Adrenal gland (tissue), 12 donors: Measurements from ENCODE around the gene MYL9. TPM values are rescaled to one million over a fixed set of nuclear protein-coding genes. Genes with fewer than 3 reads are reported as not detected.

Experiments
- DNase-seq, 7 donors: peaks; one replicate each; pipeline ENCODE4 v3.0.0-alpha.2; 2019 to 2020
- H3K27ac ChIP-seq, 5 donors: fragments of 200-600 bp; sonication (generic) in 4 of 5; 1 replicate in 3 of 5; 2 replicates in 2 of 5; pipeline versions ENCODE4 v1.5.1 to v1.8.0; 2016 to 2020; ENCODE audit warnings: mild to moderate bottlenecking in 1 of 5
- H3K27me3 ChIP-seq: fragments of 200-600 bp; 2 replicates; pipeline ENCODE4 v1.8.0; 2021
- H3K36me3 ChIP-seq, 2 donors: fragments of 200-600 bp; replicated peaks in 1 of 2; 1 replicate in 1 of 2; 2 replicates in 1 of 2; pipeline versions ENCODE4 v1.5.1 to v1.8.0; 2018 to 2022
- H3K4me1 ChIP-seq, 2 donors: fragments of 200-600 bp; replicated peaks in 1 of 2; 1 replicate in 1 of 2; 2 replicates in 1 of 2; pipeline versions ENCODE4 v1.5.1 to v1.8.0; 2018 to 2021
- H3K4me3 ChIP-seq, 4 donors: fragments of 200-600 bp; sonication (generic) in 3 of 4; one replicate each; pipeline ENCODE4 v1.5.1; 2016 to 2018
- H3K9me3 ChIP-seq, 3 donors: fragments of 200-600 bp; sonication (generic) in 1 of 3; replicated peaks in 1 of 3; 1 replicate in 2 of 3; 2 replicates in 1 of 3; pipeline versions ENCODE4 v1.5.1 to v1.8.0; 2016 to 2021
- CTCF ChIP-seq, 6 experiments: fragments of 450-650 bp in 4 of 6; fragments of 200-600 bp in 2 of 6; sonication (generic) in 1 of 6; IDR thresholded peaks; 1 replicate in 5 of 6; 2 replicates in 1 of 6; pipeline versions ENCODE4 v1.5.1 to v1.8.0; 2016 to 2021; ENCODE audit warnings: antibody characterized with exemption in 6 of 6, mild to moderate bottlenecking in 2 of 6, moderate library complexity in 1 of 6
- POLR2A ChIP-seq, 2 donors: fragments of 450-650 bp; IDR thresholded peaks; one replicate each; pipeline ENCODE4 v1.6.1; 2017; ENCODE audit warnings: antibody characterized with exemption in 2 of 2, mild to moderate bottlenecking in 2 of 2, moderate library complexity in 1 of 2
- WGBS, 4 donors: extraction: QIAGEN DNeasy Blood & Tissue Kit in 2 of 4; methylation state at CpG; one replicate each; pipeline versions ENCODE4 v1.1.5 to v1.1.7; 2013 to 2017; 5-methylcytosine and 5-hydroxymethylcytosine counted together
- intact Hi-C, 2 donors: fragments of 100-400 bp; cut with DNase I; formaldehyde crosslinking; loops; one replicate each; pipeline versions ENCODE4 v1.14.1 to v1.15.0; 2022 to 2023
- polyA plus RNA-seq, 3 donors: library from polyadenylated mRNA; stranded (reverse); fragments of 200-250 nt in 2 of 3; fragments of 350-450 nt in 1 of 3; fragmentation: Illumina TruSeq in 1 of 3; extraction: RNeasy Lipid Tissue Mini Kit (QIAGEN cat#74804) in 1 of 3; gene quantifications; one replicate each; pipeline ENCODE4 v1.2.3, GENCODE V29; 2013 to 2014
- total RNA-seq, 9 donors: library from RNA; depleted of rRNA in 4 of 9; stranded (reverse); fragments of >200 nt in 4 of 9; fragments of 120-200 nt in 1 of 9; fragmentation: NEBNext Ultra II Directional in 1 of 9; extraction: Animal tissue kit (Norgen Biotek cat#: 25700) in 1 of 9; gene quantifications; one replicate each; pipeline versions ENCODE4 v1.1.0 to v1.2.4, GENCODE V29; 2013 to 2023
- donor health status: healthy with polysubstance abuse.
- donor health status: Bipolar disorder and iron deficiency.
- donor health status: DM: yes; HTN: yes; CAD: no.
- donor health status: DM: no; HTN: no; CAD: no.
- donor health status: DM: no; HTN: no; CAD: no.
- donor health status: DM: yes; HTN: yes; CAD: no.

MYL9 gene
- total and polyA plus RNA-seq, 12 donors: 241 to 1,967 (median 785) TPM

- Histone ChIP-seq H3K27me3 (no peaks in the 10 kb centered on the region), H3K9me3 (no peaks in the 10 kb centered on the region), H3K36me3 (peaks cover 0 to 18% of the 10 kb centered on the region in 2 donors), H3K4me1 (peaks cover 0 to 10% of the 10 kb centered on the region in 2 donors), H3K4me3 (no peak overlapping the region), H3K27ac (no peak overlapping the region)
- DNase-seq: no peak
- WGBS, 4 donors: 88 to 97% (median 89%) methylated on average over 2 of the region's 2 CpGs
- intact Hi-C loops: no loop called here
- TF ChIP-seq POLR2A (IDR thresholded peaks at IDR 0.05): no peak
- TF ChIP-seq CTCF (IDR thresholded peaks at IDR 0.05): no peak
Observed at GRCh38 chr20:36584018-36584481, 42.7 kb downstream of the MYL9 start.

- Histone ChIP-seq H3K27me3 (no peaks in the 10 kb centered on the region), H3K4me1 (peaks cover 0 to 10% of the 10 kb centered on the region in 2 donors), H3K9me3 (no peaks in the 10 kb centered on the region), H3K27ac (no peak overlapping the region), H3K36me3 (peaks cover 0 to 9% of the 10 kb centered on the region in 2 donors), H3K4me3 (no peak overlapping the region)
- no peak for DNase-seq
- intact Hi-C loops: no loop called here
- WGBS, 4 donors: 79 to 84% (median 82%) methylated on average over 6 to 8 of the region's 8 CpGs
- no peak for TF ChIP-seq CTCF (IDR thresholded peaks at IDR 0.05)
- no peak for TF ChIP-seq POLR2A (IDR thresholded peaks at IDR 0.05)
Observed at GRCh38 chr20:36585410-36586125, 44.2 kb downstream of the MYL9 start.

- H3K27ac ChIP-seq: no peak overlapping the region
- intact Hi-C loops: no loop called here
Observed at GRCh38 chr20:36587388-36588070, 46.2 kb downstream of the MYL9 start.

More at GRCh38 chr20:36587388-36588070, 46.2 kb downstream of the MYL9 start:
- Histone ChIP-seq H3K36me3 (peaks cover 0 to 2% of the 10 kb centered on the region in 2 donors), H3K4me1 (peaks cover 0 to 10% of the 10 kb centered on the region in 2 donors), H3K9me3 (no peaks in the 10 kb centered on the region), H3K4me3 (no peak overlapping the region), H3K27me3 (no peaks in the 10 kb centered on the region)
- DNase-seq: peak in 6 of 7 donors; percentile 40 to 68 (median 60)
- TF ChIP-seq CTCF (IDR thresholded peaks at IDR 0.05) (no peak), POLR2A (IDR thresholded peaks at IDR 0.05) (no peak)
- WGBS, 4 donors: 52 to 69% (median 62%) methylated on average over 3 of the region's 3 CpGs
